Stimulated activated CD4-positive, alpha-beta T cell treated with anti-CD3 and anti-CD28 coated beads, Interleukin-15, amount 100 ng/mL, for 24 hours (primary cell): ENCODE results near the gene ETFDH.
"Not testable (repeated sequence)": the region's sequence is repeated elsewhere in the genome, so short reads cannot be mapped to it uniquely, and the experiment has no call there.

Source experiments
- DNase-seq: peaks from one replicate; pipeline ENCODE4 v3.0.0-alpha.2; 2020

ETFDH gene

DNA sequence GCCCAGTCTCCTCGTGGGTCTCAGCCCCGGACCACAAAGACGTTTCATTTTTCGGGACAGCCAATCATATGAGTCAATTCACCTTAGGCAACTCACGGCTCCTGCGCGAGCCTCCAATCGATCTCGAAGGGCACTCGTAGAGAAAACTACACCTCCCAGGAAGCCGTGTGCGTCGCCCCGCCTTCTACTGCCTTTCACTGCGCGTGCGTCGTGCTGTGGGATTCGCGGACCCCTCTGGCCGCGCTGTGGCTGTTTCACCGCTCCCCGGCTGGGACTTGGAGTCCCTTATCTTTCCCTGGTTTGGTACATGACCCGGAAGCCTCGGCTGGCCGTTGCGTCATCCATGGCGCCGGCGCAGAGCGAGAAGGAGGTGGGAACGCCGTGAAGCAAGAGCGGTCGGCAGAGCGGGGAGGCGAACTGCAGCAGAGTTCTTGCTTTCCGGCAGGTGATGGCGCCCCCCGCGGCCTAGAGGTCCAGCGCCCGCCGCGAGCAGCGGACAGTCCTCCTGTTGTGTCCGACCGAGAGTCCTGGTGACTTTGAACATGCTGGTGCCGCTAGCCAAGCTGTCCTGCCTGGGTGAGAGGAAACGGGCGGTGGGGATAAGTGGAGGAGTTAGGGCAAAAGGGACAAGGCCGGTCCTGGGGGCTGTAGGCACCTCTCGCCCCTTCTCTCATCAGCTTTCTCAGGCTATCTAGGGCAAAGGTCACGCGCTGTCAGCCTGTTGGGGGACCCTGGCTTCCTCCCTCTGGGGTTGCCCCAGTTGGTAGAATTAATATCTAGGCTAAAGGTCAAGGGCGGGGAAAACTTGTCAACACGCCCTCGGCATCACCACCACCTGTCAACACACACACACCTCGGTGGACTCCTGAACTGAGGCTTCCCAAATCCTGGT, at the start of gene ETFDH:
TSS of gene ETFDH (plus strand) at position 382 of the 892 bp plus-strand sequence. CDS start at position 543, 161 bp downstream.
- DNase-seq = peak; percentile 98

DNA sequence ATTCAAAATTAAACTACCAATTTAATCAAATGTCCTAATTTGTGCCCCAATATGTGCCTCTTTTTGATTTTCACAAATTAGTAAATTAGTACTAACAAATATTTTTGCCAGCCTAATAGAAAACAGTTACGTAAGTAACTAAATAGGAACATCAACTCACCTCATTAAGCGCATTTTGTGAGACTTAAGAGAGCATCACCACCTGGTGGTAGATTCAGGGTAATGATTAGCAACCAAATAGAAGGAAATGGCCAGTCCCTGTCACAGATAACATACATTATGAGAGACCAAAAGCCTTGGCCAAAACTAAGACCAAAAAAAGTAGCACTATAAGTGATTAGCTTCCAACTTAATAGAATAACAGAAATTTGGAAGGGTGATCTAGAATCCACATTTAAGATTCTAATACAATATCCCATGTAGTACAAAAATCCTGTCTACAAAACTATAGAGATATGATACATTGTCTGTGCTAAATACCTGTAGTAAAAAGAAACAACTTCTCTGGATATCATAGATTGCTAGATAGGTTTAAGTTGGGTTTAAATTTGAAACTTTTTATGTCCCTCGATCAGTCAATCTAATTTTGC, 47.1 kb upstream of the ETFDH start:
- DNase-seq = no peak

DNA sequence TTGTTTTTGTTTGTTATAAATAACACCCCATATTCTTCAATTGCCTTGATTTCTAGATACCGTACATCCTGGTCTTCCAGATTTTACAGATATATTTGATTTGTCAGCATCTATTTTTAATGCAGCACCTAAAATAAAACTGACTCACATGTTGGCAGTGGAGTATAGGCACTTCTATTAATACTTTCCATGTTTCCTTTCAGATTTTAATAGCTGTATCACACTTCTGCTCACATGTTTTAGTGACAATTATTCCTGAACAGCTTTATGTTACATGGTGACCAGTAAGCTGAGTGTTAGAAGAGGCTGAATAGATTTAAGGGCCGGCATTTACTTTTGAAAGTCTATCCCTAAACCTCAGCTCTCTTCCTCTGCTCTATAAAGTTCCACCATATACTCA, 46.6 kb upstream of the ETFDH start:
- DNase-seq = no peak

DNA sequence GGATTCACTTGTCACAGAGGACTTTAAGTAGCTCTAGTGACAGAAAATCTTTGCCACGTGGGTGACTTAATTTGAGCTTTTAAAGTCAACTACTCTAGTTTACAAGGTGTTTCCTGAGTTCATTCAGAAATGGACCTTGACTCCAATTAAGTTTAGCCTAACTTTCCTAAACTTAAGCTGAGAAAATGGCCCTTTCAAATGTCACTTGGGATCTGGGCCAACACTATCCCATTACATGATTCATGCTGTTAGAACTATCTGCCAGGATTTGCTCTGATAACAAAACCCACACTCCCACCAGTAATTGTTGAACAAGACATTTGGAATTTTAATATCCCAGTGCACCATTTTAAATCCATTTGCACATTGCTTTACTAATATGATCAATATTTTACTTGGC, 41.2 kb upstream of the ETFDH start:
- DNase-seq = no peak

DNA sequence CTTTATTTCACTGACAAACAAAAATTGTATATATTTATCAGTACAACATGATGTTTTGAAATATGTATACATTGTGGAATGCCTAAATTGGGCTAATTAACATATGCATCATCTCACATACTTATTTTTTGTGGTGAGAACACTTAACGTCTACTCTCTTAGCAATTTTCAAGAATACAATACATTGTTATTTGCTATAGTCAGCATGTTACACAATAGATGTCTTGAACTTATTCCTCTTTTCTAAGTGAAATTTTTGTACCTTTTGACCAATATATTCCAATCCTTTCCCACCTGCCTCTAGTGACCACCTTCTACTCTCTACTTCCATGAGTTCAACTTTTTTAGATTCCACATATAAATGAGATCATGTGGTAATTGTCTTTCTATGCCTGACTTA, 35.5 kb upstream of the ETFDH start:
- DNase-seq = no peak

DNA sequence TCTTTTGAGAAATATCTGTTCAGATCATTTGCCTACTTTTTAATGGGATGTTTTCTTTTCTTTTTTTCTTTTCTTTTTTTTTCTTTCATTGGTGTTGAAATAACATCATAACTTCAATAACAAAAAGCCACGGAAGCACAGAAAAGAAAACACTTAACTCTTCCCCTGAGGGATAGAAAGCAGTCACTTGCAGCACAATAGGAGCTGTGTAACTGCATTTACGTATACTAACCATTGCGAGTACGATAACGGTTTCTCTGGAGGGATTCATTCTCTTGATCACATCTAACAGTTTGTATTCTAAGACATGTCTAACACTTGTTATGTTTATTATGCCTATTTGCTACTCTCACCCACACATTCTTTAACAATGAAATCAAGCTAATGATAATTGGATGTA, 27.7 kb upstream of the ETFDH start:
- DNase-seq = no peak

DNA sequence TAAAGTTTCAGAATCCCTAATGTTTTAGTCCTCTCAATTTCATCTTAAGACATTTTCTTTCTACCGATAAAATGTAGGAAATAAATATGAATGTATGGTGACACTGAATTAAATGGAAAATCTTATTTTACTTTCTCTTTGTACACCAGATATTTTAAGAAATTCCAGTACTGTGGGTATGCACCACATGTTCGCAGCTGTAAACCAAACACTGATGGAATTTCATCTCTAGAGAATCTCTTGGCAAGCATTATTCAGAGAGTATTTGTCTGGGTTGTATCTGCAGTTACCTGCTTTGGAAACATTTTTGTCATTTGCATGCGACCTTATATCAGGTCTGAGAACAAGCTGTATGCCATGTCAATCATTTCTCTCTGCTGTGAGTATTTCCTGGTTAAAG, 27.3 kb upstream of the ETFDH start:
- DNase-seq = no peak

DNA sequence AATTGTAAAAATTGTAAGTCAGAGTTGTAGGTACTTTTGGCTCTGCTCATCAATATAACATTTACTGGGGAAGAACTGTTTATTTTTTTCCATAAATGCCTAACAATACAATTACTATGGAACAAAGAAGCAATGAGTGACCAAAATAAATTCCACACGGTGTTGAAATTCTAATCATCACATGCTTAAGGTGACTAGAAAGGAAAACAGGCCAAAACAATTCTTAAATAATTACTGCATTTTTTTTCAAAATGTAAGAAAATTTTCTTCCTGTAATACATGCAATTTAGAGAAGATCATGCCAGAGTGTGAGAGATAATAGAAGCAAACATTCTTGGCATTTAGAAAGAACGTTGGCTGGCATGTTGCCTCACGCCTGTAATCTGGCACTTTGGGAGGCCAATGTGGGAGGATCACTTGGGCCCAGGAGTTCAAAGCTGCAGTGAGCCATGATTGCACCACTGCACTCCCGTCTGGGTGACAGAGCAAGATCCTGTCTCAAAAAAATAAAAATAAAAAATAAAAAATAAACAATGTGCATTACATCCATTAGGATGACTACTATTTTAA, 22.9 kb upstream of the ETFDH start:
- DNase-seq = no peak

DNA sequence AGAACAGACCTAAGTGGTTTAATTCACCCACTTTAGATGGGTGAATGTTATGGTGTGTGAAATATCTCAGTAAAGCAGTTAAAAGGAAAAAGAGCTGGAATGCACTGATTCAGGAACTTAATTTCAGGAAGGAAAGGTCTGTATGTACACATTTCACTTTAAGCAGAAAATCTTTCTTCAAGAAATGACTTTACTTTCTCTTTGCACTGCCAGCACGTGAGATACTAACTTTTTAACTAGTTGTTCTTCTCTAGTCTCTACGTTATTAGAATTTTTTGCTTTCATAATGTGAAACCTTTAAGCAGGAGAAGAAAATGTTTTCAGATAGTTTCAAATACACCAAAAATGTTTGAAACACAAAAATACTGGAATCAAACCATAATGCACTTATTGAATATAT, 19.2 kb upstream of the ETFDH start:
- DNase-seq = no peak

DNA sequence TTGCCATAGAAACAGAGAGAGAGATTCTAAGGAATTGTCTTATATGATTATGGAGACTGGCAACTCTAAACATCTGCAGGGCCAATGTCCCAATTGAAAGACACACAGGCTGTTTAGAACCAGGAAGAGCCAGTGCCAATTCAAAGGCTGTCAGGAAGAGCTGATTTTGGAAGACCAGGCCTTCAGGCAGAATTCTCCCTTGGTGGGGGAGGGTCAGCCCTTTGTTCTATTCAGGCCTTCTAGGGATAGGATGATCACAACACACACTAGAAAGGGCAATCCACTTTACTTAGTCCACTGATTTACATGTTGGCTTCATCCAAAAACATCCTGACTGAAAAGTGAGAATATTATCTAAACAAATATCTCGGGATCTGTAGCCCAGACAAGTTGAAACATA, 15.7 kb upstream of the ETFDH start:
- no peak for DNase-seq

DNA sequence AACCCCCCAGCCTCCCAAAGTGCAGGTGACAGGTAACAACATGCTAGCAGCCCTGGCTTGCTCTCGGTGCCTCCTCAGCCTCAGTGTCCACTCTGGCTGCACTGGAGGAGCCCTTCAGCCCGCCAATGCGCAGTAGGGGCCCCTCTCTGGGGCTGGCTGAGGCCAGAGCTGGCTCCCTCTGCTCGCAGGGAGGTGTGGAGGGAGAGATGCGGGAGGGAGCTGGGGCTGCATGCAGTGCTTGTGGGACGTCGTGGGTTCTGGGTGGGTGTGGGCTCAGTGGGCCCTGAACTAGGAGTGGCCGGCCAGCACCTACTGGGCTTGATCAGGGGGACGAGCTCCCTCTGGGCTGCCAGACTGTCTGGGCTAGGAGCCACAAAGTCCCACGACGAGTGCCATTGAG, 14.8 kb upstream of the ETFDH start:
- no peak for DNase-seq

DNA sequence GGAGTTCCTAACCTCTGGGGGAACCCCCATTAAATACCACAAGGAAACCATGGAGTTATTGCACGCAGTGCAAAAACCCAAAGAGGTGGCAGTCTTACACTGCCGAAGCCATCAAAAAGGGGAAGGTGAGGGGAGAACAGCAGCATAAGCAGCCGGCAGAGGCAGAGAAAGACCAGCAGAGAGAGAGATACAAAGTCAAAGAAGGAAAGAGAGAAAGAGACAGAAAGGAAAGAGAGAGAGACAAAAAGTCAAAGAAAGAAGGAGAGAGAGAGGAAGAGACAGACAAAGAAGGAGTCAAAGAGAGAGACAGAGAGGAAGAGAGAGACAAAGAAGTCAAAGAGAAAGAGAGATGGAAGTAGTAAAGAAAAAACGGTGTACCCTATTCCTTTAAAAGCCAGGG, 8.8 kb upstream of the ETFDH start:
- not testable (repeated sequence) for DNase-seq

DNA sequence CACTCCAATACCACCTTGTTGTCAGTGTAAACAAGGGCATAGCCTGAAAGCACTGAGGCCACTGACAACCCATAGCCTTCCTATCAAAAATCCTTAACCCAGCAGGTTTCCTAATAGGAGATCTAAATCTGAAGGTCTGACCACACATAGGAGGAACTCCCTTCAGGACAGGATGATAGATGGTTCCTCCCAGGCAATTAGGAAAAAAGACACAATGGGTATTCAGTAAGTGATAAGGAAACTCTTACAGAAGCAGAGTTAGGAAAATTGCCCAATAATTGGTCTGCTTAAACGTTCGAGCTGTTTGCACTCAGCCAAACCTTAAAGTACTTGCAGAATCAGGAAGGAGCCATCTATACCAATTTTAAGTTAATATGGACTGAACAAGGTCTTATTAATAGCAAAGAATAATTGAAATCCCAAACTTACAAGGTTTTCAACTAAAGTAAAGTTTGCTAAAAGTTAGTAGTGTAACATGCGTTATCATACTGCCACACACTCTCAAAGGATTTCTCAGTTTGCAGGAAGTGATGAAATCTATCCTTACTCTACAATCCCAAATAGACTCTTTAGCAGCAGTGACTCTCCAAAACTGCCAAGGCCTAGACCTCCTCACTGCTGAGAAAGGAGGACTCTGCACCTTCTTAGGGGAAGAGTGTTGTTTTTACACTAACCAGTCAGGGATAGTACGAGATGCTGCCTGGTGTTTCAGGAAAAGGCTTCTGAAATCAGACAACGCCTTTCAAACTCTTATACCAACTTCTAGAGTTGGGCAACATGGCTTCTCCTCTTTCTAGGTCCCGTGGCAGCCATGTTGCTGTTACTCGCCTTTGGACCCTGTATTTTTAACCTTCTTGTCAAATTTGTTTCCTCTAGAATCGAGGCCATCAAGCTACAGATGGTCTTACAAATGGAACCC, 8.1 kb upstream of the ETFDH start:
- not testable (repeated sequence) for DNase-seq

DNA sequence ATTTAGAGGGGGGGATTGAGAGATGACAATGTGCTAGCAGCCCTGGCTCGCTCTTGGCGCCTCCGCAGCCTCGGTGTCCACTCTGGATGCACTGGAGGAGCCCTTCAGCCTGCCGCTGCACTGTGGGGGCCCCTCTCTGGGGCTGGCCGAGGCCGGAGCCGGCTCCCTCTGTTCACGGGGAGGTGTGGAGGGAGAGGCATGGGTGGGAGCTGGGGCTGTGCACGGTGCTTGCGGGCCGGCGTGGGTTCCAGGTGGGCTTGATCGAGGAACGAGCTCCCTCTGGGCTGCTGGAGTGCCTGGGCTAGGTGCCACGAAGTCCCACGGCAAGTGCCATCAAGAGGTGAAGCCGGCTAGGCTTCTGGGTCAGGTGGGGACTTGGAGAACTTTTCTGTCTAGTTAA, 7.3 kb upstream of the ETFDH start:
- DNase-seq = no peak

DNA sequence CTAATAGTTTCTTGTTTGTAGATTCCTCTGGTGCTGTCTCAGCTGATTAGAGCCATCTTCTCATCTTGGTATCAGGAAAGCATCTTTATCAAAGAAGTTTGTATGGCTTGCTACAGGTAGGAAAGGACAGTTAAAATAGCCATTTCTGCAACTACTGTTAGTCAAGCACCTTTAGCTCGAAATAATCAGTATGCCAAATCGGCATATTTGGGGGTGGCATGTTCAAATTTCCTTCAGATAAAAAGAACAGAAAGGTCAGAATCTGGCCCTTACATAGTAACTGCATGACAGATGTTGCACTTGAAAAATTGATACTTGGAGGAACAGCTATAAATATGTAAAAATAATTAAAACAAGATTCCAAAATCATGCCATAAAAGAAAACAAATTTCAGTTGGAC, 5.2 kb upstream of the ETFDH start:
- no peak for DNase-seq

DNA sequence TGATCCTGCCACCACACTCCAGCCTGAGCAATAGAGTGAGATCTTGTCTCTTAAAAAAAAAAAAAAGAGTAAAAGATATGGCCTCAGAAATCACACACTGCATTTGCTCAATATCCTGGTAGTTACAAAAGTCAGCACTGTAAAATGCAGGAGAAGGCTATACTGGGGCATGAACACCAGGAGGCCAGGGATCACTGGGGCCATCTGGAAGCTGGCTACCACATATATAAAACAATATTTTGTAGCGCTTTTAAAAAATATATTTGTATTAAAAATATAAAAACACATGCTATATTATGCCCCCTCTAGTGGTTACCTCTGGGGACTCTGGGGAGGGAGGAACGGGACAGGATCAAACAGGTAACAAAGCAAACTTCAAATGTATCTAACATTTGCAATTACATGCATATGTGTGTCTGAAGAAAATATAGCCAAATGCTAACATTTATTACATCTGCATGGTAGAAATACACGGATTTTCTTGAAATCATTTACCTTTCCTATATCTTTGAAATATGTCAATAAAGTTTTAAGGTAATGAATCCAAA, 4.4 kb upstream of the ETFDH start:
- peak; percentile 39 for DNase-seq

DNA sequence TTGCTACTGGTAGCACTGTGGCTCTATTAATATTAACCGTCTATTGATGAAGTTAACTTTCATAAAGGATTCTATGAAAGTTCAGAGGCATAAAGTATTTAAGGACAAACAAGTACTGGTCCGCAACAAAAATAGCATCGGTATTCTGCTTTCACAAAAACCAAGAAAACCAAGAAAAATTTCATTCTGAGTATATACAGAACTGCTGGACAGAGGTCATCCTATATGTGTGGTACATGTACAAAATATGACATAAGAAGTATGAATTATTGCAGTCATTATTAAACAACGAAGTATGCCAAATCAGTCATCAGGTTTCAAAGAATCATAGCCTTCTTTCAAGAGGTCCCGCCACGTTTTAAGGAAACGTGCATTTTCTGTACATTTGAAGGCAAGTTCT, 2.8 kb upstream of the ETFDH start:
- no peak for DNase-seq

DNA sequence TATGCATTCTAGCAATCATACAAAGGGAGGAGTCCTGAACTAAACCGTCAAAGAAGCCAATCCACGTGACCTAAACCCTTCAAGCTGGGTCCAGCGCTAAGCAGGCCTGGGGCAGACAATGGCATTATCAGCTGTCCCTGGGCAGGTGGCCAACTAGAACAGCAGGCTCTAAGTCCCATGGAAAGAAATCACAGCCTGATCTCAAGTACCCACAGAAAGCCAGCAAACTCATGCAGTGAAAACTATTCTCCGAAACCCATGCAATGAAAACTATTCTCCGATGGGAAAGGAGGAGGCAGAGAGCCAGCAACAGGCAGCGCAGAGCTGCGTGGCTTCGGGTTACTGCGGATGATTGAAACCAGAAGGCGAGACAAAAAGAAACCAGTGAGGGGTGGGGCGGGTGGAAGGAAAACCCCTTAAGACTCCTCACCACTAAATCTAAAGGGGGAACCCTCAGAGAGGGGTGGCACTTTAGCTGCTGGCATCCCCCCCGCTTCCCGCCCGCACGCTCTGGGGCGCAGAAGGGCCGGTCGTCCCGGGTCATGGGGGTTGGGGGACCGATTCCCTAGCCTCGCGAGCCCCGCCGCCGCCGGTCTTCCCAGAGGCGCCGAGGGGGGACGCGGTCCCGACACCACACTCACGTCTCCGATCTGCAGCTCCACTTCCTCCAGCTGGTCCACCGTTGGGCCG, 976 bp upstream of the ETFDH start:
- DNase-seq = peak; percentile 75

DNA sequence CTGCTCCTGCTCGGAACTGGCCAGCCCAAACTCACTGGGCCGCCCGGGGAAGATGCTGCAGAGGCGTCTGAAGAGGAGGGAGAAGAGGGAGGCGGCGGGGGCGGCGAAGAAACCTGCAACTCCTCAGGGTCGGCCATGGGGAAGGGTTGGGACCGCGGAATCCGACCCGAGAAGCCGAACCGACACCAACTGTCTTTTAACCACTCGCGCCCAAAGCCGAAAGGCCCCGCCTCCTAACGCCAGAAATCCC, 506 bp upstream of the ETFDH start, which contains the start of gene C4orf46:
TSS of gene C4orf46 (minus strand) at position 223 of the 250 bp plus-strand sequence. CDS start at position 137, 86 bp downstream.
- no peak for DNase-seq

DNA sequence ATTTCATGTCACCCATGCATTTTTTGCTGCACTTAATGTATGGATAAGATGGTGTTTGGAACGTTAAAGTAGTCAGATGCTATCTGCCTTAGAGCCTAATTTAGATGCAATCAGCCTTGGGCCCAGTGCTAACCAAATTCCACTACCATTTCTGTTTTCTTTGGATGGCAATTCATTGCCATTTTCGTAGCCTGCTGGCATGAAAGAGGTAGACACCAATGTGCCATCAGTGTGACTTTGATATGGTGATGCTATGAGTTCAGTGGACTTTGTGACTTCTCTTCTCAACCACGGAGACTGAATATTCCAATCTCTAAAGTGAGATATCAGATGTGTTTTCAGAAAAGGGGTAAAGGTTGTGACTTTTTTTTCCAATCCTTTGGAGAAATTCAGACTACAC, 1.5 kb downstream of the ETFDH start:
- no peak for DNase-seq

DNA sequence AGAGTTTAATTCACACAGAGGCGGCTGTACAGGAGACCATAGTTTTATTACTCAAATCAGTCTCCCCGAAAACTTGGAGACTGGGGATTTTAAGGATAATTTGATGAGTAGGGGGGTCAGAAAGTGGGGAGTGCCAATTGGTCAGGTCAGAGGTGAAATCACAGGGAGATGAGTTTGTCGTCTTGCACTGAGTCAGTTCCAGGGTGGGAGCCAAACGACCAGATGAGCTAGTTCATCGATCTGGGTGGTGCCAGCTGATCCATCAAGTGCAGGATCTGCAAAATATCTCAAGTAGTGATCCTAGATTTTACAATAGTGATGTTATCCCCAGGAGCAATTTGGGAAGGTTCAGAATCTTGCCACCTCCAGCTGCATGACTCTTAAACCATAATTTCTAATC, 4.0 kb downstream of the ETFDH start:
- no peak for DNase-seq

DNA sequence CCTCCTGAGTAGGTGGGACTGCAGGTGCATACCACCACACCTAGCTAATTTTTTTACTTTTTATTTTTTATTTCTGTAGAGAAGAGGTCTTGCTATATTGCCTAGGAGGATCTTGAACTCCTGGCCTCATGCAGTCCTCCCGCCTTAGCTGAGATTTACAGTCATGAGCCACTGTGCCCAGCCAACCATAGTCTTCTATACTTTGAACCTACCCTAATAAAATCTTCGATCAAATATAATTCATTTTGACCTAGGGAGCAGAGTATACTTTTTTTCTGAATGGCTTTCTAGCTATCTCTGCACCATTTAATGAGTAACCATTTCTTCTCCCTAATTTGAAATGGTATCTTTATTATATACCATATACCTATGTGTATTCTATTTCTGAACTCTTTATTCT, 6.7 kb downstream of the ETFDH start:
- DNase-seq = no peak
